ENCODE results near the gene EIF4ENIF1. TPM values are rescaled to one million over a fixed set of nuclear protein-coding genes. Genes with fewer than 3 reads are reported as not detected.
"Not testable (repeated sequence)": the region's sequence is repeated elsewhere in the genome, so short reads cannot be mapped to it uniquely, and the experiment has no call there.

The EIF4ENIF1 gene
- total RNA-seq, 2 experiments from 2014 or later: 39.1 to 50.4 TPM

DNA sequence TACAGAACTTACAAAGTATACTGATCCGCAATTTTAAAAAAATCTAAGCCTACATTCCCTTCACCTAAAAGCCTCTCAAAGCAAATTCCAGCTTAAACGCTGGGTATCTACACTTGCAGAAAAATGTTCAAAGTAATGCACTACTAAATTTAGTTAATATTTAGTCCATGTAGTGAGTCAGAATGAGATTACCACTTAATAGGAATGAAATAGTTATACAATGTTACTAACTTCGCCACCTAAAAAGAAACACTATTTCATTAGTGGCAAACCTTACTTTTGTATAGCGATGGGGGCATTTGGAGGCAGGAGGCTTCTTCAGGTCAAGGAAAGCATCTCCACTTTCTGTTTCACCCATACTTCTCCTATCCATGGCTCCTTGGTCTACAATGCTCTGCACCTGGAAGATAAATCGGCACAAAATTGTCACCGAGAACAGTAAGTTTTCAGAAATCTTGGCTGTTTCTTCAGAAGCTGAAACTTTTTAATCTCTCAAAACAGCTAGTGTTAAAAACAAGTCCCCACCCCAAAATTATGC lies 1.2 kb downstream of the EIF4ENIF1 start:
- DNase-seq: no peak
- Mint-ChIP-seq H3K36me3 (peaks cover 33% of the 10 kb centered on the region), H3K27ac (peak overlapping the region; percentile 71), H3K9me3 (ENCODE audit: low read depth) (no peaks in the 10 kb centered on the region), H3K4me3 (peak overlapping the region; percentile 77), H3K27me3 (no peaks in the 10 kb centered on the region), H3K4me1 (peaks cover 48% of the 10 kb centered on the region)
- CTCF ChIA-PET: interaction anchor here (1.3 to 1.6 kb wide), 3 partner anchors 10 to 455 kb away, joined by 3 to 7 read pairs (median 3); no protein-coding TSS in a partner anchor
- ATAC-seq: no peak

DNA sequence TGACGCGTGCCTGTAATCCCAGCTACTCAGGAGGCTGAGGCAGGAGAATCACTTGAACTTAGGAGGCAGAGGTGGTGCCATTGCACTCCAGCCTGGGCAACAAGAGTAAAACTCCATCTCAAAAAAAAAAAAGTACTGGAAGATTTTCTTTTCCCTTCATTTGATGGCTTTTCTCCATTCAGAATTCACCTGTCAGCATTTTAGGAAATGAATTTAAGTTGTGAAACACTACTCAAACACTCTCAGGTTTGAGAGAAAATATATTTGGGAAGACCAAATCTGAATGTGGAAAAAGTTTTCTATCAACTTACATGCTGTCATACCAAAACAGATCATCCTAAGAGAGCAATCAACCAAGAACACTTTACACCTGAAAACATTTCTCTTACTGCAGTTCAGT lies 2.7 kb downstream of the EIF4ENIF1 start:
- H3K4me1 Mint-ChIP-seq: peaks cover 48% of the 10 kb centered on the region
- no peaks in the 10 kb centered on the region for H3K27me3 Mint-ChIP-seq
- CTCF ChIA-PET: interaction anchor here (0.7 kb wide), 1 partner anchor 549 kb away, joined by 4 read pairs; no protein-coding TSS in a partner anchor
- H3K4me3 Mint-ChIP-seq: no peak overlapping the region
- no peaks in the 10 kb centered on the region for H3K9me3 Mint-ChIP-seq (ENCODE audit: low read depth)
- DNase-seq (no peak), ATAC-seq (no peak)
- H3K27ac Mint-ChIP-seq: peak overlapping the region; percentile 32
- H3K36me3 Mint-ChIP-seq: peaks cover 43% of the 10 kb centered on the region

DNA sequence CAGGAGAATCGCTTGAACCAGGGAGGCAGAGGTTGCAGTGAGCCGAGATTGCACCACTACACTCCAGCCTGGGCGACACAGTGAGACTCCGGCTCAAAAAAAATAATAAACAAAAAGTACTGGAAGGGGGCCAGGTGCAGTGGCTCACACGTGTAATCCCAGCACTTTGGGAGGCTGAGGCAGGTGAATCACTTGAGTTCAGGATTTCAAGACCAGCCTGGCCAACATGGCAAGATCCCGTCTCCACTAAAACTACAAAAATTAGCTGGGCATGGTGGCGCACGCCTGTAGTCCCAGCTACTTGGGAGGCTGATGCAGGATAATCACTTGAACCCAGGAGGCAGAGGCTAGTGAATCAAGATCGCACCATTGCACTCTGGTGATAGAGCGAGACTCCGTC lies 3.3 kb downstream of the EIF4ENIF1 start:
- H3K9me3 Mint-ChIP-seq (ENCODE audit: low read depth); H3K27ac Mint-ChIP-seq; ATAC-seq; DNase-seq; CTCF ChIA-PET; H3K27me3 Mint-ChIP-seq; H3K4me3 Mint-ChIP-seq: not testable (repeated sequence)
- peaks cover 48% of the 10 kb centered on the region for H3K36me3 Mint-ChIP-seq
- peaks cover 43% of the 10 kb centered on the region for H3K4me1 Mint-ChIP-seq

DNA sequence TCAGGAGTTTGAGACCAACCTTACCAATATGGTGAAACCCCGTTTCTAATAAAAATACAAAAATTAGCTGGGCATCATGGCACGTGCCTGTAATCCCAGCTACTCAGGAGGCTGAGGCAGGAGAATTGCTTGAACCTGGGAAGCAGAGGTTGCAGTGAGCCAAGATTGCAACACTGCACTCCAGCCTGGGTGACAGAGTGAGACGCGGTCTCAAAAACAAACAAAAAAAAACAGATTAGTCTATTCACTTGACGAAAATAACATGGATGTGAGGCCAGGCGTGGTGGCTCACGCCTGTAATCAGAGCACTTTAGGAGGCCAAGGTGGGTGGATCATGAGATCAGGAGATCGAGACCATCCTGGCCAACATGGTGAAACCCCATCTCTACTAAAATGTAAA lies 7.2 kb downstream of the EIF4ENIF1 start:
- ATAC-seq; H3K9me3 Mint-ChIP-seq (ENCODE audit: low read depth); H3K4me3 Mint-ChIP-seq; DNase-seq; CTCF ChIA-PET; H3K27me3 Mint-ChIP-seq; H3K27ac Mint-ChIP-seq: not testable (repeated sequence)
- peaks cover 66% of the 10 kb centered on the region for H3K36me3 Mint-ChIP-seq
- H3K4me1 Mint-ChIP-seq: peaks cover 28% of the 10 kb centered on the region

DNA sequence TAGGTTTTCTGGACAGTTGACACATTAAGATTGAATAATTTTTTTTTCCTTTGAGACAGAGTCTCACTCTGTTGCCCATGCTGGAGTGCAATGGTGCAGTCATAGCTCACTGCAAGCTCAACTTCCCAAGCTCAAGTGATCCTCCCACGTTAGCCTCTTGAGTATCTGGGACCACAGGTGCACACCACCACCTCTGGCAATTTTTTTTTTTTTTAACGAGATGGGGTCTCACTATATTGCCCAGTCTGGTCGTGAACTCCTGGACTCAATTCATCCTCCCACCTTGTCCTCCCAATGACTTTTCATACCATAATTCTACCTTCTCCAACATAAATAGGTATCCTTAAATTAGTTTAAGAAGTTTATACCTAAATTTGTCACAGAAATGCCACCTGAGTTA lies 8.5 kb downstream of the EIF4ENIF1 start:
- H3K36me3 Mint-ChIP-seq: peaks cover 65% of the 10 kb centered on the region
- H3K9me3 Mint-ChIP-seq (ENCODE audit: low read depth): no peaks in the 10 kb centered on the region
- CTCF ChIA-PET: no interaction called here
- H3K27me3 Mint-ChIP-seq: no peaks in the 10 kb centered on the region
- DNase-seq: no peak
- no peak for ATAC-seq
- H3K27ac Mint-ChIP-seq: no peak overlapping the region
- H3K4me3 Mint-ChIP-seq: no peak overlapping the region
- peaks cover 27% of the 10 kb centered on the region for H3K4me1 Mint-ChIP-seq

DNA sequence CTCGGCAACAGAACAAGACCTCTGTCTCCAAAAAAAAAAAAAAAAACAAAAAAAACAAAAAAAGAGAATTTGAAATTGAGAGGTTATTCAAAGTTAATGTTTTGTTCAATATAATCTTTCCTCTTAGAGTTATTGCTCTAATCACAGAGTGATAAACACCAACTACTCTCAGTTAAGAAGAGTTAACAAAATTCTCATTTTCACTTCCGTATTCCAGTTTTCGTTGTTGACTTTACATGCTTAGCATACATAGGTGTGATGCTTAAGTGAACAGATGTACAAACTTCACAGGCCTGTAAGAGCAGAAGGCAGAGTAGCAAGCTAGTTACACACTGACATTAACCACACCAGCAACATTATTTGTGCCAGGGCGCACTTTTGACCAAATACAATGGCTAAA lies 12.3 kb downstream of the EIF4ENIF1 start:
- no peak overlapping the region for H3K4me3 Mint-ChIP-seq
- no peaks in the 10 kb centered on the region for H3K27me3 Mint-ChIP-seq
- H3K27ac Mint-ChIP-seq: no peak overlapping the region
- CTCF ChIA-PET: no interaction called here
- no peaks in the 10 kb centered on the region for H3K9me3 Mint-ChIP-seq (ENCODE audit: low read depth)
- no peak for DNase-seq
- H3K4me1 Mint-ChIP-seq: peaks cover 16% of the 10 kb centered on the region
- H3K36me3 Mint-ChIP-seq: peaks cover 44% of the 10 kb centered on the region
- no peak for ATAC-seq

DNA sequence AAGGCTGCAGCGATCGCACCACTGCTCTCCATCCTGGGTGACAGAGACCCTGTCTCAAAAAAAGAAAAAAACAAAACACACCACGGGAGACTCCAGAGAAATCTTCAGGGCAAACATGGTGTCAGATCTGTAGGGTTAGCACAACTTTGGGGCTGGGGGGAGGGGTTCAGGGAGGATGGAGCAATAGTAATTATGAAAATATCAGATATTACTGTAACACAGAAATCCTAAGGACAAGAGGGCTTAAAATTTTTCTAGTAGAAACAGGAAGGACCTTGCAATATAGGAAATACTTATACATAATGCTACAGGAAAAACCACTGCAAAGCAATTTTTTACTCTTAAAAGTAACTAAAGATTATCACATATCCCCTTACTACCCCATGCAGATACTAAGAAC lies 13.8 kb downstream of the EIF4ENIF1 start:
- peaks cover 42% of the 10 kb centered on the region for H3K36me3 Mint-ChIP-seq
- H3K27me3 Mint-ChIP-seq: no peaks in the 10 kb centered on the region
- no peaks in the 10 kb centered on the region for H3K9me3 Mint-ChIP-seq (ENCODE audit: low read depth)
- H3K27ac Mint-ChIP-seq: no peak overlapping the region
- CTCF ChIA-PET: no interaction called here
- peaks cover 16% of the 10 kb centered on the region for H3K4me1 Mint-ChIP-seq
- no peak overlapping the region for H3K4me3 Mint-ChIP-seq
- ATAC-seq (no peak), DNase-seq (no peak)

DNA sequence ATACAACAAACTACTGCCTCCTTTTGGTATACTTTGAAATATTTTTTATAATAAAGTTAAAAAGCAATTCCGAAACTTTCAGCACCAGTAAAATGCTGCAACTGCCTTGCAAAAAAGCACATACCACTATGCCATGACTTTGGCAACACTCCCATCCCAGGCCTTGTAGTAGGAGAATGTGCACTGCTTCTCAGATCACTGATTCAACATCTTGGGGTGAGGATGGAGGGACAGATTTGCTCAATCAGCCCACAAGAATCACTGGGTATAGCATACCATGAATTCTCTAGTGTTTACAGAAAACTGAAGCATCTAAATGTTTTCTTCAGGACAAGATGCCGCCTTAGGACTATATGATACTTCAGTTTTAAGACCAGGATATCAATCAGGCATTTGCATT lies 14.9 kb downstream of the EIF4ENIF1 start:
- Mint-ChIP-seq H3K27me3 (no peaks in the 10 kb centered on the region), H3K4me1 (peaks cover 16% of the 10 kb centered on the region), H3K9me3 (ENCODE audit: low read depth) (no peaks in the 10 kb centered on the region), H3K4me3 (no peak overlapping the region), H3K36me3 (peaks cover 36% of the 10 kb centered on the region), H3K27ac (no peak overlapping the region)
- CTCF ChIA-PET: no interaction called here
- ATAC-seq (no peak), DNase-seq (no peak)

DNA sequence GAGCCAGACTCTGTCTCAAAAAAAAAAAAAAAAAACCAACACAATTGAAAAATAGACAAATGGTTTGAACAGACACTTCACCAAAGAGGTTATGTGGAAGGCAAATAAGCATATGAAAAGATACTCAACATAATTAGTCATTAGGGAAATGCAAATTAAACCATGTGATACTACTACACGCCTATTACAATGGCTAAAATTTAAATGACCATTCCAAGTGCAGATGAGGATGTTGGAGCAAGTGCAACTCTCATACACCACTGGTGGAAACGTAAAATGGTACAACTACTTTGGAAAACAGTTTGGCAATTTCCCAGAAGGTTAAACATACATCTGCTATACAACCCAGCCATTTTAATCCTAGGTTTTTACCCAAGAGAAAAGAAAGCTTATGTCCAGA lies 24.3 kb downstream of the EIF4ENIF1 start:
- CTCF ChIA-PET: interaction anchor here (1.3 to 1.7 kb wide), 2 partner anchors 14 kb away, joined by 5 to 6 read pairs; no protein-coding TSS in a partner anchor
- no peaks in the 10 kb centered on the region for H3K9me3 Mint-ChIP-seq (ENCODE audit: low read depth)
- H3K36me3 Mint-ChIP-seq: peaks cover 59% of the 10 kb centered on the region
- H3K27ac Mint-ChIP-seq: no peak overlapping the region
- ATAC-seq (no peak), DNase-seq (no peak)
- no peak overlapping the region for H3K4me3 Mint-ChIP-seq
- H3K27me3 Mint-ChIP-seq: no peaks in the 10 kb centered on the region
- peaks cover 3% of the 10 kb centered on the region for H3K4me1 Mint-ChIP-seq

DNA sequence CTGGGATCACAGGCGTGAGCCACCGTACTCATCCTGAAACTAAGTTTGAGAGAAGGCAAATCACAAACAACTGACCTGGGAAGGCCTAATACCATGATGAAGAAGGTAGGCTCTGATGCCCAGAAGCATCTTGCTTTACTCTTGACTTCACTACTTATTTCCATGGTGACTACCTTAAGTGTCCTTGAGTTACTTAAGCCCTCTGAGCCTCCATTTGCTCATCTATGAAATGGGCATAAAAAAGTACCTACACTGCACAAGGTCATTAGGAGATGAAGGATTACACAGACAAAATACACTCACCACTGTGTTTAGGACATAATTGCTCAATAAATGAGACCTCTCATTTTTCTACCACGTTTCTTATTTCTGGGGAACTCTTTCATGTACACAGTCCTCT lies 27.9 kb downstream of the EIF4ENIF1 start:
- no peaks in the 10 kb centered on the region for H3K9me3 Mint-ChIP-seq (ENCODE audit: low read depth)
- H3K4me1 Mint-ChIP-seq: peaks cover 3% of the 10 kb centered on the region
- H3K4me3 Mint-ChIP-seq: no peak overlapping the region
- DNase-seq: no peak
- peak overlapping the region; percentile 13 for H3K27ac Mint-ChIP-seq
- CTCF ChIA-PET: no interaction called here
- H3K36me3 Mint-ChIP-seq: peaks cover 56% of the 10 kb centered on the region
- H3K27me3 Mint-ChIP-seq: no peaks in the 10 kb centered on the region
- no peak for ATAC-seq

DNA sequence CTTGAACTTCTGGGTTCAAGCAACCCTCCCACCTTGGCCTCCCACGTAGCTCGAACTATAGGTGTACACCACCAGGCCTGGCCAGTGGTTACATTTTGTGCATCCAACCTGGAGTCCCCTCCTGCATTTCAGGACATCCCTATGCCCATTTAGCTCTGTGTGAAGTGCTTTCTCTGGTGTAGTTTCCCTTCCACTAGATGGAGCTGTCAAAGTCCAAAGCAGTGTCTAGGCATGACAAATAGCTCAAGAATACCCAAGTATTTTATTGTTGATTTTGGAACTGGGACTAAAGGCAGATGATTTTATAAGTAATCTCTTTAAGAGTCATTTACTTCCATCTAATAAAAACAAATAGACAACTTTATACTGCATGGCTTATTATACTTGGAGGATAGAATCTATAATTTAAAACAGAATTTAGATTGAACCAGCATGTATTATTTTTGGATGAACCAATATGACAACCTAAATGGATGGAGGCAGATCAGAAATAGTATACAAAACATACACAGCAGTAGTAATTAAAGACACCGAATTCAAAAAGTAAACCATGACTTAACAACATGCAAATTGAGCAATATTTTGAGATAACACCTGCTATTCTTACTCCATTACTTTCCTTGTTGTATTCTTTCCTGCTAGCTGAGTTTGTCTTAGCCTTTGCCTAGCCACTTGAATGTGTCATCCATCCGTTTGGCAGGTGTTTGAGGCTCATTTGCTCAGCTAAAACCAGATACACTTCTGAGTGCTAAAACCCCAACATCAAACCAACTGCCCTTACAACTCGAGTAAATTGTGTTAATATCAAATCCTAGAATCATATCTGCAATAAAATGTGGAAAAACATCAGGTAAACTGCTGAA lies 37.7 kb downstream of the EIF4ENIF1 start:
- Mint-ChIP-seq H3K36me3 (peaks cover 14% of the 10 kb centered on the region), H3K4me3 (no peak overlapping the region)
- DNase-seq: no peak

DNA sequence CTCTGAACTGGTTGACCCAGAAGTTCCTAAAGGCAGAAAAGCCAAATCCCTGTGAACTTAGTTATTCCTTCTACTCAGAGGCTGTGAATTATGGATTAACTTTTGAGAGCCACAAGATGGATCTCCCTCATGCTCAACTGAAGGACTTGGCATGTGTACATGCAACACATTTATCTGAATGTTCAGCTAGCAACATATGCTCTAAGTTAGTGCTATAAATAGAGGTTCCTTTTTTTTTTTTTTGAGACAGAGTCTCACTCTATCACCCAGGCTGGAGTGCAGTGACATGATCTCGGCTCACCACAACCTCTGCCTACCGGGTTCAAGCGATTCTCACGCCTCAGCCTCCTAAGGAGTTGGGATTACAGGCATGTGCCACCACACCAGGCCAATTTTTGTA lies 40.1 kb downstream of the EIF4ENIF1 start:
- no peak overlapping the region for H3K27ac Mint-ChIP-seq
- CTCF ChIA-PET: no interaction called here

More for the DNA sequence above, 37.7 kb downstream of the EIF4ENIF1 start:
- CTCF ChIA-PET: interaction anchor here (0.7 to 2.0 kb wide), 16 partner anchors 12 to 518 kb away, joined by 3 to 17 read pairs (median 4); partner anchors contain the start of genes EIF4ENIF1 and PATZ1
- peaks cover 7% of the 10 kb centered on the region for H3K4me1 Mint-ChIP-seq
- peak; percentile 63 for ATAC-seq
- H3K27me3 Mint-ChIP-seq: no peaks in the 10 kb centered on the region
- H3K9me3 Mint-ChIP-seq (ENCODE audit: low read depth): no peaks in the 10 kb centered on the region
- H3K27ac Mint-ChIP-seq: peak overlapping the region; percentile 23

DNA sequence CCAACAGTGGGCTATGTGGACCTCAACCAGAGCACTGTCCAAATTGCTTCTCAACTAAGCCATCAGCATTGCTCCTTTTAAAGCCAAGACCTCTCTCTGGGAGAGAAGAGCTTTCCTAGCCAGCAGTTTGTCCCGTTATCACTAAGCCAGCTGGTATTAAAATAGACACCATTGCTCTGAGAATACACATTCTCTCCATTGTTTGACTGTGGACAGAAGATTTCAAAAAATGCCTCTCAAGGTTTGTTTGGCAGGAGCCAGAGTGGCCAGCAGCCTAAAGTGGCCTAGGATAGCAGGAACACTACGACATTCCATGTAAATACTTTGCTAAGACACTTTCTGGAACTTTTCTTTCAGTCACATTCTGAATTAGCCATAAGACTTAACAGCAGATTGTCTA lies 41.3 kb downstream of the EIF4ENIF1 start:
- Mint-ChIP-seq H3K36me3 (peaks cover 16% of the 10 kb centered on the region), H3K4me1 (peaks cover 13% of the 10 kb centered on the region), H3K27me3 (no peaks in the 10 kb centered on the region), H3K4me3 (no peak overlapping the region), H3K27ac (no peak overlapping the region), H3K9me3 (ENCODE audit: low read depth) (no peaks in the 10 kb centered on the region)
- DNase-seq: no peak
- CTCF ChIA-PET: no interaction called here
- no peak for ATAC-seq

More for the DNA sequence above, 40.1 kb downstream of the EIF4ENIF1 start:
- DNase-seq: no peak
- Mint-ChIP-seq H3K36me3 (peaks cover 14% of the 10 kb centered on the region), H3K9me3 (ENCODE audit: low read depth) (no peaks in the 10 kb centered on the region), H3K27me3 (no peaks in the 10 kb centered on the region), H3K4me1 (peaks cover 13% of the 10 kb centered on the region), H3K4me3 (no peak overlapping the region)
- ATAC-seq: no peak

DNA sequence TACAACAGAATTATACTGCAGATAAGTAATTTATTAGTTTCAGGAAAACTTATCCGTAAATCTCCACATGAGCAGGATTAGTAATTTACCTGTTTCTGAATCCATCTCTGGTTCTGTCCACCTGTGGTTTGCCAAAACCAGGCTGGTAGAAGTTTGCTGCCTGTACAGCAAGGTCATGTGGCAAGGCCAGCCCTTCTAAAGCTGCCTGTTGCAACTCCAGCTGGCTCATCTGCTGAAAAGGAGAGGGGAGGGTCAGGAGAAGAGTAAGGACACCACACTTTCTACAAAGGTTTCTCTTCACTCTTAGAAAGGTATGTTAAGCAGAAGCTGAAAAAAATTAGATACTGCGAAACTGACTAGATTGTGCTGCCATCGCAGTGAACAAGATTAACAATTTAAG lies 42.3 kb downstream of the EIF4ENIF1 start:
- no peak for ATAC-seq
- H3K4me3 Mint-ChIP-seq: no peak overlapping the region

More for the DNA sequence above, 42.3 kb downstream of the EIF4ENIF1 start:
- CTCF ChIA-PET: interaction anchor here (1.2 to 1.5 kb wide), 2 partner anchors 10 to 109 kb away, joined by 3 to 4 read pairs; no protein-coding TSS in a partner anchor
- Mint-ChIP-seq H3K27me3 (no peaks in the 10 kb centered on the region), H3K27ac (no peak overlapping the region), H3K36me3 (peaks cover 17% of the 10 kb centered on the region), H3K9me3 (ENCODE audit: low read depth) (no peaks in the 10 kb centered on the region), H3K4me1 (peaks cover 11% of the 10 kb centered on the region)
- DNase-seq: no peak

Data from activated CD8-positive, alpha-beta memory T cell treated with anti-CD3 and anti-CD28 coated beads, Interleukin-2, amount 10 ng/mL, durations not matched to agents 7 days and 5 days (primary cell).